NCI-H524 (cell line): ENCODE measurements around the gene FEM1C.

ENCODE experiments used
- DNase-seq, 2 experiments: peaks; one replicate each; lab custom pipeline; 2025; lab: John Stamatoyannopoulos, UW

Gene FEM1C

GRCh38 chr5:115544436-115545350 lies at the start of gene FEM1C:
Gene FEM1C, minus strand, starts transcription at chr5:115544775. Its CDS starts 1,282 bp downstream, at chr5:115543493.
- DNase-seq, result peak; percentile 85 to 89

GRCh38 chr5:115589043-115589442 lies 44.5 kb upstream of the FEM1C start:
- no peak for DNase-seq

DNA sequence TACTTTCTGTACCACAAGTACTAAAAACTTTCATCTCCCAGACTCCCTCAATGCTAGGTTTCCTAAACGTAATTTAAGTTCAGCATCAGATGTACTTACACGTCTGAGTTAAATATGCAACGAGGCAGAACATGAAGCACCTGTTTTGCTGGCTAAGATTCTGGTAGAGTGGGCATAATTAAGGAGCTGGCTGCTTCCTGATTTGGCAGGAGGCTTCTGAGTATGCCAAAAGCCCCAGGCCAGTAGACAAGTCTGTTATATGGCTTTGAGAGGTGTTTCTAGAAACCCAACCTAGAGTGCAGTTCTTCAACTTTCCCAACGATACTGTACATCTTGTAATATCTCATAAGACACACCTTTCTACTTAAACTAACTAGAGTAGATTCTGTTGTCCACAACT lies 44.1 kb upstream of the FEM1C start:
- DNase-seq, result no peak

DNA sequence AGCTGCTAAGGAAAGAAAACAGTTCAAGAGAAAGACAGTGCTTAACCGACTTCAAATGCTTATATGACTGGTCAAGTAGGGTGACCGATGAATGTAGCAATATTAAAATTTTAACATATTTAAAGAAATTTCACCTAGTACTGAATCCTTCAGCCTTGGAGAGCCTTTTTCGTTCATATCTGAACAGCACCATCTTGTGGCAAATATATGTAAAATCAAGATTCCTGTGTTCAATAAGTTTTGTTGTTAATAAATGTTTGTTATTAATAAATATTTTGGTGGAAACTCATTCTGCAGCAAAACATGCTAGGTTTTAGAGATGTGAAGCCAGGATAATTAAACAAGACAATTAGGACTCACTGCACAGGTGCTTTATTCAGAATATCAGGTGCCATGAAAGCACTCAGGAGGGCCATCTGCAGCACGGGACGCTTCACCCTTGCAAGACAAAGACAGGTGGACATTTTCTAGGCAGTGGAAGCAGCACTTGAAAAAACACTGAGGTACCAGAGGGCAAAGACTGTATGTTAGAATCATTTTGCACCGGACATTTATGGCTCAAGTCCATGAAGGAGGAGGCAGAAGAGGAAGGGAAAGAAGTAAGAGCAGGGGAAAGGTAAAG lies 42.1 kb upstream of the FEM1C start:
- peak in 1 of 2 experiments; percentile 18 for DNase-seq

GRCh38 chr5:115585265-115585664 lies 40.7 kb upstream of the FEM1C start:
- DNase-seq, result no peak

DNA sequence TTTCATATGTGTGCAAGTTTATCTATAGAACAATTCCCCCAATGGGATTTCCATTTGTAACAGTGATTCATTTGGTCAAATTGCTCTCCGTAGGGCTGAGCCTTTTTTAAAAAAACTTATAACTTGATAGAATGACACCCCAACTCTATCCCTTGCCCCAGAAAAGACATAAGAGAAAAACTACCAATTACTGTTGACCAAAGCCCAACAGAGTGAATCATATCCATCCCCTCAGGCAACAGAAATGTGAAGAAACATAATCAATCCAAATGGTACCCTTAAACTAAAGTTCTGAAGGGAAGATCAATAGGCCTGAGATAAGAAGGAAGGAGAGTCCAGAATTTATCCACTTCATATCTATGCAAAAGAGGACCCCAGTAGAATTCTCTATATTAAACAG lies 39.9 kb upstream of the FEM1C start:
- DNase-seq, result no peak

DNA sequence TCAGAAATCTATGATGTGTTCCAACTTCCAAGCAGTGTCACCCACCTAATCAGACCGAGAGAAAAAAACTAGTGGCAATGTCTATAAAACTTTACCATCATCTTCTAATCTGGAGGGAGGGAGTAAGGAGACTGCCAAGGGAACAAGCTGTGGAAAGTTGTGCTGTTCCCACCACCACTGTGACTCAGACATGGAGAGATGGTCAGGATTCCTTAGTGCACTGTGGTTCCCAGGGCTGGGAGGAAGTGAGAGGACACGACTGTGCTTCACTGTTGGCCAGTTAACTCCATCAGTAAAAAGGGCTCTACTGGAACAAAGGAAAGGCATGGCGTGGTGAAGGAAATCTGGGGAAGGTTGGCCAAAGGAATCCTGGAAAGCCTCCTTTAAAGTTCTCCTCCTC lies 38.9 kb upstream of the FEM1C start:
- DNase-seq, result no peak

DNA sequence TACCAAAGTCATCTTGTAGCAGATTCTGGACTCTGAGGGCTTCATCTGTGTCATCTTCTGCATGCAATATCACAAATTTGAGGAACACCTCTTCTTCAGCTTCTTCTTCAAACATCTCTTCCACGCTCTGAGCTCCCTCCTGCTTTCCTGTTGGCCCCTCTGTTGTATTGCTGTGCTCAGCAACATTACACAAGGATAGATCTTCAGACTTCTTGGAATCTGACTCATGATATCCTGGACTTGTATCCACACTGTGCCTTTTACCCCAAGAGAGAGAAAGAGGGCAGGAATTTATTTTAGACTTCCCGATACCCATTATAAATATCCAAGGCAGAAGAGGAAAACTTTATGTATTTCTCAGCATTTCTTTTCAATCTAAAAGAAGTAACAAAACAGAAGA lies 36.4 kb upstream of the FEM1C start:
- DNase-seq, result no peak

DNA sequence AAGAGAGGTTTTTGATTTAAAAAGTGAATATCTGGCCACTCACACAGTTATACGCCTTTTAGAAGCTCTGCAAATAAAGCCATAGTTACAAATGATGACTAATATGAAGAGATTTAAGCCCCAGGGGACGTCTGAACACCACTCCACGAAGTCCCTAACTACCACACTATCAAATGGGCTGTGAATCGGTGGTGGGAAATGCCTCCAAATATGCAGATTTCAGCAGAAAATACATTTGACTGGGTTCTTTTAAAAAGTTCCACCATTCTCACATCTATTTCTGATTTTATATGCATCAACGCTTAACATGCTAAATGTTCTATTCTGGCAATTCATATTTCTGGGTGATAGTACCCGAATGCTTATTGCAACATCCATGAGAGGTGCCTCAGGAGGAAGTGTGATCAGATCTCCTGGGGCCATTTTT lies 35.2 kb upstream of the FEM1C start:
- DNase-seq, result no peak

DNA sequence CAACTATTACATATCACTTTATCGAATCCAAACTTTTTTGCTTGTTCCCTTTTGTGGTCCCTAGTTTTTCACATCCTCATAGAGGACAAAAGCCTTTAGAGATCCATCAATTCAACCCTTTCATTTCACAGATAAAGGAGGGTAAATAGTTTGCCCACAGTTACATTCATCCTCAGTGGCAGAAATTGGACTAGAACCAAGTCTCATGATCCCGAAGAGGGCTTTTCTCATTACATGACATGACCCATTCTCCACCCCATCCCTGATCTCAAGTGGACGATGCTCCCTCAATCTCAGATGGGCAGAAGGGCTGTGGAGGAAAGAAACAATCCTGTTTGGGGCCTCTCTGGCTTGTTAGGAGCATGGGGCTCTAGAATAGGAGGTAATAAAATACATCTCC lies 34.6 kb upstream of the FEM1C start:
- DNase-seq, result no peak

DNA sequence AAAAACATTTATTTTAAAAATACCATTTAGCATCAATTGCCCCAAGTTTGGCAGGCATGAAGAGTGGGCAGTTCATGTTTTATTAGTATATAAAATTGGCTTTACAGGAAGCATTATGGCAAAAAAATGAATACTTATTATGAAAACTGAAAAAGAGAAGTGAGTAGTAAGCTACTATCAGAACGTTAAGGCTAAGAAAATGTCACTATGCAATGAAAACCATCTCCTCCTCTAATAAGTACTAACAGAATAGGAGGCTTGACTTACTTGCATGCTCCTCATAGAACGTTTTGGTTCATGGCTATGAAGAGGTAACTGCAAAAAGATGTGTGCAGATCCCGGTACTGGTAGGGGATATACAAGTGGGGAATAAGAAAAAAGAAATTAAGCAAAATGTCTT lies 34.1 kb upstream of the FEM1C start:
- DNase-seq, result no peak

DNA sequence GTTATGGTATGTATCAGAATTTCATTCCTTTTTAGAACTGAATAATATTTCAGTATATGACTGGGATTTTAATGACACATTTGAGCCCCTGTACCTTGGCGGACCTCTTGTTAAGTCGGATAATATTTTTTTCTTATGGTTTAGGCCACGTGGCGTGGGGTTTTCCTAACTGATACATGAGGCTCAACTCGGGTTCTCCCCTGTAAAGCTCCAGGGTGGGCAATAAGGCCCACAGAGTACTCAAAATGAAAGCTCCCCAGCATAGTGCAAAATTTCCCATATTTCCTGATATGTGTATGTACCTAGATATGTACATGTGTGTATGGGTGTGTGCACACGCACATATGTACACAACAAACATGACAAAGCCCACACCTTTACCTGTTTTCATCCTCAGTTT lies 33.2 kb upstream of the FEM1C start:
- DNase-seq, result no peak

DNA sequence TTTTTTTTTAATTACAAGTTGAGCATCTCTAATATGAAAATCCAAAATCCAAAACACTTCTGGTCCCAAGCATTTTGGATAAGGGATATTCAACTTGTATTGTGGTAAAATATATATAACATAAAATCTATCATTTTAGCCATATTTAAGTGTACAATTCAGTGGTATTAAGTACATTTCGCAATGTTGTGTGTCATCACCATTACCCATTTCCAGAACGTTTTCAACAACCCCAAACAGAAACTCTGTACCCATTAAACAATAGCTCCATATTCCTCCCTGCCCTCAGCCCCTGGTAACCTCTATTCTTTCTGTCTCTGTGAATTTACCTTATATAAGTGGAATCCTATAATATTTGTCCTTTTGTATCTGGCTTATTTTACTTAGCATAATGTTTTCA lies 32.8 kb upstream of the FEM1C start:
- DNase-seq, result no peak

GRCh38 chr5:115575167-115576070 lies 30.8 kb upstream of the FEM1C start:
- no peak for DNase-seq

GRCh38 chr5:115573133-115573532 lies 28.6 kb upstream of the FEM1C start:
- no peak for DNase-seq

- no peak for DNase-seq
These were observed 26.9 kb upstream of the FEM1C start for GRCh38 chr5:115571441-115571878.

- no peak for DNase-seq
These were observed 24.1 kb upstream of the FEM1C start for GRCh38 chr5:115568668-115569067.

GRCh38 chr5:115565233-115565632 lies 20.7 kb upstream of the FEM1C start:
- no peak for DNase-seq

DNA sequence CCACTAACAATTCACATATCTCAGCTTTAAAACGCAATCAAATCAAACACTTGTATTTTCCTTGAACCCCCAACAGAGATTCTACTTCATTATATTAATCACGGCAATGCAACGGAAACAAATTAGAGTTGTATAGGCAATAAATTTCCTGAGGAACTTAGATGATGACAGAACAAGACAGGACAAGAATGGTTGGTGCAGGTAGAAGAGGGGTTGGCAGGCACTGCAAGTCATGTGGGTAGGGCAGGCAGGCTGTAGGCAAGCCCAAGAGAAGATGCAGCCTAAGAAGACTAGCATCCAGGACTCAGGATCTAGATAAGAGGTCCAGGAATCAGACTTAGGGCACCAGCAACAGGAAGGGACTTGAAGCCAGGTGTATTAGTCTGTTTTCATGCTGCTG lies 16.6 kb upstream of the FEM1C start:
- DNase-seq, result no peak

DNA sequence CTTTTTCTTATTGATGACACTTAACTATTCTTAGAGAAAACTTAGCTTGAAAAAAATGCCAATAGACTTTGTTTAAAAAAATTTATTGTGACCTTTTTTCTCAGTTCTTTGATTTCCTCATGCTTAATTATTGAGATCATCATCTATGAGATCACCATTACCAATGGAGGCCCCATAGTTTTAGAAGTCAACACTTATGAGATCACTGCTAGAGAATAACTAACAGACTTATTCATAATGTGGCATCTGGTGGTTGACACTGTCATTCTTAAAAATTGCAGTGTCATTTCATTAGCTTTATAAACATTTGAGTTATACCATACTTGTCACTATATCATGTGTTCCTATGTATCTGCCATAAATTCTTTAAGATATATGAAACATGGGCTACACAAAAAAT lies 14.9 kb upstream of the FEM1C start:
- DNase-seq, result no peak

DNA sequence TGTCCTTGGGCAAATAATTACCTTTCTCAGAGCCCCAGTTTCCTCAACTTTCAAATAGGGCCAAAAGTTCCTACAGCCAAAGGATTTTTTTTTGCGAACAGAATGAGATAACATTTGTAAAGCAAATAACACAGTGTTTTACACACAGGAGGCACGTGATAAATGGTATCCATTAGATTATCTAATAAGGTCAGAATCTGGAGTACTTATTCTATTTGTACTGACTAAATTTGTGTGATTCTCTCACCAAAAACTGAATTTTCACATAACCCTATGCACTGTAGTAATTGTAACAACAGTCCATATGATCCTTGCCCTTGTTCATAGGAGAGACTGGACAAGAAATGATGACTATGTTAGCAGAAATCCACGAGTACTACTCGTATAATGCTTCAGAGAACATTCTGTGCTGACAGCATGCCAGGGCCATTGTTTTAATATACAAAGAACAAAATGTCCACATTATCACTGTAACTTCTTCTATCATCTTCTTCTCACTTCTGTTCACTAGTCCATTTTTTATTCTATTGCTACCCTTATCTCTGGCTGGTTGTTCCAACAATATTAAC lies 13.9 kb upstream of the FEM1C start:
- DNase-seq, result no peak
